MCF 10A (cell line): ENCODE results near the gene IMMP1L. TPM values are rescaled to one million over a fixed set of nuclear protein-coding genes. Genes with fewer than 3 reads are reported as not detected.

Experiments used
- BruUV-seq: library from RNA; stranded (reverse); fragments of 400-500 nt; replicated peaks from 2 replicates; lab custom pipeline; 2021; lab: Mats Ljungman, UMichigan
- CTCF ChIA-PET: fragments of 300-600 bp; sonication (Branson Sonifier 250); formaldehyde crosslinking; extraction: SDS; loops from one replicate; lab custom pipeline; 2021; ENCODE audit warnings: antibody characterized with exemption, inconsistent platforms; lab: Yijun Ruan, JAX
- POLR2A ChIA-PET: fragments of 300-600, 350-650 bp; sonication (Branson Sonifier 250); formaldehyde crosslinking; extraction: SDS; loops from one replicate; lab custom pipeline; 2020; ENCODE audit warnings: antibody characterized with exemption, inconsistent platforms; lab: Yijun Ruan, JAX
- DNase-seq: peaks from one replicate; pipeline ENCODE4 v3.0.0-alpha.2; 2018; ENCODE audit not compliant: unreplicated experiment
- H3K27ac Mint-ChIP-seq: one replicate; pipeline ENCODE4 v1.8.0; 2022; ENCODE audit warnings: mild to moderate bottlenecking, low read depth, mixed read lengths; ENCODE audit not compliant: unreplicated experiment
- H3K27me3 Mint-ChIP-seq: one replicate; pipeline ENCODE4 v1.8.0; 2022; ENCODE audit warnings: mixed read lengths; ENCODE audit not compliant: insufficient read depth, unreplicated experiment
- H3K36me3 Mint-ChIP-seq: one replicate; pipeline ENCODE4 v1.8.0; 2022; ENCODE audit warnings: mild to moderate bottlenecking, moderate library complexity, mixed read lengths; ENCODE audit not compliant: insufficient read depth, unreplicated experiment
- H3K4me1 Mint-ChIP-seq: one replicate; pipeline ENCODE4 v1.8.0; 2022; ENCODE audit warnings: mixed read lengths; ENCODE audit not compliant: insufficient read depth, unreplicated experiment
- H3K4me3 Mint-ChIP-seq: one replicate; pipeline ENCODE4 v1.8.0; 2022; ENCODE audit warnings: mild to moderate bottlenecking, moderate library complexity, mixed read lengths; ENCODE audit not compliant: unreplicated experiment
- H3K9me3 Mint-ChIP-seq: one replicate; pipeline ENCODE4 v1.8.0; 2022; ENCODE audit warnings: mixed read lengths; ENCODE audit not compliant: unreplicated experiment
- CTCF ChIP-seq: fragments of 200-600 bp; IDR thresholded peaks from one replicate; pipeline ENCODE4 v1.8.0; 2022; ENCODE audit warnings: antibody characterized with exemption, mild to moderate bottlenecking; ENCODE audit not compliant: unreplicated experiment
- intact Hi-C: fragments of 100-400 bp; cut with micrococcal nuclease; formaldehyde crosslinking; loops from 2 replicates; pipeline ENCODE4 v1.14.1; 2022
- total RNA-seq: library from RNA; stranded (reverse); gene quantifications from 2 replicates; pipeline ENCODE4 v1.2.3, GENCODE V29; 2022

Gene IMMP1L
- total RNA-seq, 1 experiment from 2014 or later, result 32.2 TPM

- no peak overlapping the region for H3K4me3 Mint-ChIP-seq
- CTCF ChIA-PET, result interaction anchor here (0.7 to 2.0 kb wide), 4 partner anchors 10 to 644 kb away, joined by 3 to 9 read pairs (median 4); no protein-coding TSS in a partner anchor
- no peak overlapping the region for H3K27ac Mint-ChIP-seq
- BruUV-seq, result no TSS peak
- H3K27me3 Mint-ChIP-seq, result no peaks in the 10 kb centered on the region
- no peak for DNase-seq
- intact Hi-C loops, result no loop called here
- no peaks in the 10 kb centered on the region for H3K4me1 Mint-ChIP-seq
- no peaks in the 10 kb centered on the region for H3K9me3 Mint-ChIP-seq
- H3K36me3 Mint-ChIP-seq, result peaks cover 4% of the 10 kb centered on the region
- no peak for TF ChIP-seq CTCF
- POLR2A ChIA-PET, result interaction anchor here (2.2 kb wide), 1 partner anchor 9 kb away, joined by 5 read pairs; no protein-coding TSS in a partner anchor
Observed at GRCh38 chr11:31408201-31408600, 101.2 kb downstream of the IMMP1L start.

DNA sequence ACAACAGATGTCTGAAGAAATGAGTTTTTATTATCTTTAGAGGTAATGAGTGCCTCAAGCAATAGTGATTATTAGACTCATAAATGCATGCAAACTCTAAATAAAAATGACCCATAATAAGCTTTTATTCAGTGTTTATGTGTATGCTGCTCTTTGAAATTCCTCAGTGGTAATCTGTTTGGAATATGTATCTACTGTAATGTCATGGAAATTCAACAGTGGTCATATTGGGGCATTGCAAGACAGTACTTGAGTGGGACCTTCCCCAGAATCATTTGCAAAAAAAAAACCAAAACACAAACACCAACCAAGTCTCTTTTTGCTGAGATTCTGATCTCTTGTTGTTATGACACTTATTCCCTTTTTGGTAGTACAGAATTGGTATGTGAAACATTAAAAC lies 104.8 kb downstream of the IMMP1L start:
- intact Hi-C loops, result no loop called here
- no TSS peak for BruUV-seq
- ChIA-PET CTCF (interaction anchor here (0.6 to 2.8 kb wide), 4 partner anchors 13 to 771 kb away, joined by 3 to 6 read pairs (median 4); no protein-coding TSS in a partner anchor), POLR2A (no interaction called here)
- H3K27me3 Mint-ChIP-seq, result no peaks in the 10 kb centered on the region
- no peaks in the 10 kb centered on the region for H3K4me1 Mint-ChIP-seq
- H3K4me3 Mint-ChIP-seq, result no peak overlapping the region
- no peak for DNase-seq
- peaks cover 4% of the 10 kb centered on the region for H3K36me3 Mint-ChIP-seq
- no peak for TF ChIP-seq CTCF
- H3K9me3 Mint-ChIP-seq, result peaks cover 8% of the 10 kb centered on the region
- H3K27ac Mint-ChIP-seq, result no peak overlapping the region

- Mint-ChIP-seq H3K4me1 (no peaks in the 10 kb centered on the region), H3K27me3 (no peaks in the 10 kb centered on the region), H3K36me3 (no peaks in the 10 kb centered on the region), H3K9me3 (peaks cover 8% of the 10 kb centered on the region), H3K27ac (no peak overlapping the region), H3K4me3 (no peak overlapping the region)
- TF ChIP-seq CTCF, result peak; percentile 54
- DNase-seq, result peak; percentile 31
- no TSS peak for BruUV-seq
- CTCF ChIA-PET, result interaction anchor here (0.6 to 3.1 kb wide), 21 partner anchors 10 to 779 kb away, joined by 3 to 24 read pairs (median 3); partner anchors contain the start of genes DCDC1 and DNAJC24
- intact Hi-C loops, result loop anchor here (1.0 to 2.0 kb wide), 4 partner anchors 244 to 775 kb away; no protein-coding TSS in a partner anchor
- POLR2A ChIA-PET, result interaction anchor here (1.0 kb wide), 1 partner anchor 26 kb away, joined by 3 read pairs; no protein-coding TSS in a partner anchor
Observed at GRCh38 chr11:31397239-31397834, 112.1 kb downstream of the IMMP1L start.

DNA sequence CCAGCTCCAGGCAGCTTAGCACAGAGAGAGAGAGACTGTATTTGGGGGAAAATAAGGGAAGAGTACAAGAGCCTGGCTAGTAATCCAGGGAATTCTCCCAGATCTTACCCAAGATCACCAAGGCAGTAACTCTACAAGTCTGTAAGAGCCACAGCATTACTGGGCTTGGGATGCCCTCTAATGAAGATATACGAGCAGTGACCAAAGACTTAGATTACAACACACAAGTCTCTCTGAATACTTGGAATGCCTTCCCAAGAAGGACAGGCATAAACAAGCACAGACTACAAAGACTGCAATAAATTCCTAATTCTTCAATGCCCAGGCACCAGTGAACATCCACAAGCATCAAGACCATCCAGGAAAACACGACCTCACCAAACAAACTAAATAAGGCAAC lies 122.0 kb downstream of the IMMP1L start:
- BruUV-seq, result no TSS peak
- H3K27me3 Mint-ChIP-seq, result no peaks in the 10 kb centered on the region
- no peak overlapping the region for H3K27ac Mint-ChIP-seq
- H3K4me3 Mint-ChIP-seq, result no peak overlapping the region
- peaks cover 14% of the 10 kb centered on the region for H3K9me3 Mint-ChIP-seq
- ChIA-PET CTCF (interaction anchor here (0.6 to 1.5 kb wide), 6 partner anchors 10 to 665 kb away, joined by 3 to 10 read pairs (median 4); no protein-coding TSS in a partner anchor), POLR2A (interaction anchor here (0.9 kb wide), 1 partner anchor 9 kb away, joined by 3 read pairs; no protein-coding TSS in a partner anchor)
- H3K4me1 Mint-ChIP-seq, result no peaks in the 10 kb centered on the region
- no peak for TF ChIP-seq CTCF
- no peaks in the 10 kb centered on the region for H3K36me3 Mint-ChIP-seq
- intact Hi-C loops, result no loop called here
- no peak for DNase-seq
